ENCODE data around the gene POLA1. TPM values are rescaled to one million over a fixed set of nuclear protein-coding genes. Genes with fewer than 3 reads are reported as not detected.

POLA1 gene, protein sequence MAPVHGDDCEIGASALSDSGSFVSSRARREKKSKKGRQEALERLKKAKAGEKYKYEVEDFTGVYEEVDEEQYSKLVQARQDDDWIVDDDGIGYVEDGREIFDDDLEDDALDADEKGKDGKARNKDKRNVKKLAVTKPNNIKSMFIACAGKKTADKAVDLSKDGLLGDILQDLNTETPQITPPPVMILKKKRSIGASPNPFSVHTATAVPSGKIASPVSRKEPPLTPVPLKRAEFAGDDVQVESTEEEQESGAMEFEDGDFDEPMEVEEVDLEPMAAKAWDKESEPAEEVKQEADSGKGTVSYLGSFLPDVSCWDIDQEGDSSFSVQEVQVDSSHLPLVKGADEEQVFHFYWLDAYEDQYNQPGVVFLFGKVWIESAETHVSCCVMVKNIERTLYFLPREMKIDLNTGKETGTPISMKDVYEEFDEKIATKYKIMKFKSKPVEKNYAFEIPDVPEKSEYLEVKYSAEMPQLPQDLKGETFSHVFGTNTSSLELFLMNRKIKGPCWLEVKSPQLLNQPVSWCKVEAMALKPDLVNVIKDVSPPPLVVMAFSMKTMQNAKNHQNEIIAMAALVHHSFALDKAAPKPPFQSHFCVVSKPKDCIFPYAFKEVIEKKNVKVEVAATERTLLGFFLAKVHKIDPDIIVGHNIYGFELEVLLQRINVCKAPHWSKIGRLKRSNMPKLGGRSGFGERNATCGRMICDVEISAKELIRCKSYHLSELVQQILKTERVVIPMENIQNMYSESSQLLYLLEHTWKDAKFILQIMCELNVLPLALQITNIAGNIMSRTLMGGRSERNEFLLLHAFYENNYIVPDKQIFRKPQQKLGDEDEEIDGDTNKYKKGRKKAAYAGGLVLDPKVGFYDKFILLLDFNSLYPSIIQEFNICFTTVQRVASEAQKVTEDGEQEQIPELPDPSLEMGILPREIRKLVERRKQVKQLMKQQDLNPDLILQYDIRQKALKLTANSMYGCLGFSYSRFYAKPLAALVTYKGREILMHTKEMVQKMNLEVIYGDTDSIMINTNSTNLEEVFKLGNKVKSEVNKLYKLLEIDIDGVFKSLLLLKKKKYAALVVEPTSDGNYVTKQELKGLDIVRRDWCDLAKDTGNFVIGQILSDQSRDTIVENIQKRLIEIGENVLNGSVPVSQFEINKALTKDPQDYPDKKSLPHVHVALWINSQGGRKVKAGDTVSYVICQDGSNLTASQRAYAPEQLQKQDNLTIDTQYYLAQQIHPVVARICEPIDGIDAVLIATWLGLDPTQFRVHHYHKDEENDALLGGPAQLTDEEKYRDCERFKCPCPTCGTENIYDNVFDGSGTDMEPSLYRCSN (N-terminal part only)
- total RNA-seq = 5.9 and 7.4 TPM in 2 replicates

DNA sequence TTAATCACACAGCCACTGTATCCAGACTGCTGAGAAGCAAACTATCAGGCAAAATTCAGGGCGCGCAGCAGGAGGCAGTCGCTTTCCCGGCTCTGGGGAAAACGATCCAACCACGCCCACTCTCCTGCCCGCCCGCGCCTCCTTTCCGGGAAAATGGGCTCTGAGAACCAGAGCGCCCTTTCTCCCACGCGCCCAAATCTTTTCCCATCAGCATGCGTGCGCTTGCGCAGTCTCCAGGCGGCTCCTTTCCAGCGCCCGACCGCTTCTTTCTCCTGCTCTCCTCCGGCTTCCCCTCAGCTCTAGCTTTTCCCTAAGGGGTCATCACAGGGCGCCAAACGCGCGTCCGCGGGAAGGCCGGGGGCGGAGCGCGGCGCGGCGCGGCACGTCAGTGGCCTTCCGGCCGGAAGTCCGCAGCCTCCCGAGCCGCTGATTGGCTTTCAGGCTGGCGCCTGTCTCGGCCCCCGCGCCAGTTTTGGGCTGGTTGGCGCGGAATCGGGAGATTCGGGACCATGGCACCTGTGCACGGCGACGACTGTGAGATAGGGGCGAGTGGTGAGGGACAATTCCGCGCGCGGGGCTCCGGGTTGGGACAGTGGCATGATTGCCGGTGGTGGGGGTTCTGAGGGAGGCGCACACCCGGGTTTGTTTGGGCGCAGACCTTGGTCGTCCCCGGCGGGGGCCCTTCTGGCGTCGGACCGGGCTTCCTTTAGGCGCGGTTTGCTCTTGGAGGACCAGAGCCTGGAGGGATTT, at the start of gene POLA1:
POLA1 (plus strand) TSS at position 466 of the 750 bp plus-strand sequence; CDS start at position 510, 44 bp downstream.

DNA sequence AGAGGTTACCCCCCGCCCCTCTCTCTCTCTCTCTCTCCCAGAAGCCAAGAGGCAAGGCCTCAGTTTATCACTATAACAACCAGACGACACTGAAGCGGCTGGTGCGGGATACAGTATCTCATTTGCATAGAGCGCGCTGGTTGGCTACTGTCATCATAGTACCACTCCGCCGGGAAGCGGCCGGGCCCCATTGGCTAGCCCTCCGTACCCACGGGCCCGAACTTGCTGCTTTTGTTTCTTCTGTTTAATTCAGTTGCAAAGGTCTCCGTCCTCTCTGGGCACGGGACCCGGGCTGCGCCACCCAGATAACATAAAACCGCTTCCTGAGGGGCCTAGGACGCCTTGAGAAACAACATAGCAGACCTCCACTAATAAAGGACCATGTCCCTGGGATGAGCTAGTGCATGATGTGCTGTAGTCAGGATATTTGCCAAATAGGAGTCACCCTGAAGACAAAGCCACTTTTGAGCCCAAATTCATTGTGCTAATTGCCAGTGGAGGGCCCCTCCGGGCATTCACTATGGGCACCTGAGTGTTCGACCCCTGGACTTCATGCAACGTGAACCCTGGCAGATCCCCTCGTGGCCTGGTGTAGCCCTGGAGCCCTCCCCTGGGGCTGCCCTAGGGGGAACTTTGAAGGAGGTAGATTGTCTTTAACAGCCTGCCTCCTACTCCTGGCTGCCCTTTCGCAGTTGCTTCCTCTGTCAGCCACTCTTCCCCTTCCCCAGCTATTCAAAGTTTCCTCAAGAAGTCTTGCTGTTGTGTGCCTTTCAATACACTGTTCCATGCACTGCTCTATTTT, 46.3 kb upstream of the POLA1 start, which contains the start of gene PCYT1B:
PCYT1B (minus strand) TSS at position 91 of the 802 bp plus-strand sequence. CDS start 242 bp downstream, outside the sequence.

DNA sequence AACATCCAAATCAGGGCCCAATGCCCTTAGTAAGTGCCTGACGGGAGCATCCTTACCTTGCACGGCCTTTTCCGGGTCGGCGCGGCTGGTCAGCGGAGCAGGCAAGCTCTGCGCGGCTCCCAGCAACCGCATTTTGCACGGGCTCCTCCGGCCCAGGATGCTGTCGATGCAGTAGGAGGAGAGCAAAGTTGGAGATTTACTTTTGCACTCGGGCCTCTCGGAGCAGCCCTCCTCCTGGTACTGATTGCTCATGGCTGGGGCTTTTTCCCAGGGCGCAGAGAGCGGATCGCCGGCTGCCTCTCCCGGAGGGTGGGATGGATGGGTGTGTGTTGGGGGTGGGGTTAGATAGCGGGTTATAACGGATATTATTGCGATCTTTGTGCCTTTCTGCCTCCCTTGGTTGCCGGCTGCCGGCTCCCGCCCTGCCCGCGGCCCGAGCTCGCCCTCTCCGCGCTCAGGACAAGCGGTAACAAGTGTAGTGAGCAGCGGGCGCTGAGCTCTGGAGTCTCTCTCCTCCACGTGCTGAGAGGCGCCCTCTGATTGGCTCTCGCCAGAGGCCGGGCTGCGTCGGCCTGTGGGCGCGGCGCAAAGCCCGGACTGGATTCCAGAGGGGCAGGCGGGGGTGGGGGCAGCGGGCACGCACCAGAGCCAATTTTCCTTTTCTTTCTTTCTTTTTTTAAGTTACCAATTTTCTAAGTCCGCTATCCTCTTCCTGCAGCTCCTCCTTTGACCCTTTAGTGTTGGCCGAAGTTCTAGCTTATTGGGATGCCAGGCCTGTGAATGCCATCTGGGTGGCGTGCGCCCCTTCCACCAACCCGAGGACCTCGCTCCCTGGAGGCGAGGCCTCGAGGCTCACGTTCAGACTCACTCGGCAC, 322.0 kb downstream of the POLA1 start, which contains the start of gene ARX:
ARX (minus strand) TSS at position 480 of the 875 bp plus-strand sequence; CDS start at position 252, 228 bp downstream.

Other genes starting within 250 kb of the POLA1 start
- gene PDK3, start 228.6 kb upstream of the POLA1 start, total RNA-seq = 0.86 and 2.4 TPM in 2 replicates
- 0.16 TPM in 1 of 2 replicates, not detected in the other for gene PCYT1B, start 46.6 kb upstream of the POLA1 start, total RNA-seq